Right ventricle myocardium superior (tissue), 1 donor: Measurements from ENCODE around the gene ATAD1. TPM values are rescaled to one million over a fixed set of nuclear protein-coding genes. Genes with fewer than 3 reads are reported as not detected.

Experiments used
- ATAC-seq: fragments of 200-7000 bp; cut with Tn5 transposase; one replicate; pipeline ENCODE4 v1.9.1; 2020; ENCODE audit warnings: mild to moderate bottlenecking; ENCODE audit not compliant: poor library complexity
- DNase-seq: peaks from one replicate; pipeline ENCODE4 v3.0.0-alpha.2; 2020
- intact Hi-C: fragments of 100-400 bp; cut with DNase I; formaldehyde crosslinking; loops from one replicate; pipeline ENCODE4 v1.11.2; 2022
- total RNA-seq: library from RNA; stranded (reverse); fragmentation: NEBNext Ultra II Directional; extraction: Animal tissue kit (Norgen Biotek cat#: 25700); gene quantifications from one replicate; pipeline ENCODE4 v1.2.1, GENCODE V29; 2021
- donor health status: DM: no; HTN: yes; CAD: no; lungs with severe emphysema.

ATAD1 gene
- total RNA-seq, 1 donor from 2014 or later, result 96.7 TPM

GRCh38 chr10:87702973-87703294 lies 115.1 kb downstream of the ATAD1 start:
- intact Hi-C loops, result no loop called here
- no peak for ATAC-seq
- DNase-seq, result no peak

GRCh38 chr10:87702260-87702972 lies 115.6 kb downstream of the ATAD1 start:
- intact Hi-C loops, result no loop called here
- ATAC-seq, result no peak
- DNase-seq, result no peak

Other genes starting within 250 kb of the ATAD1 start
- 8.6 TPM for gene PAPSS2, start 158.3 kb downstream of the ATAD1 start, total RNA-seq
- gene KLLN, start 45.3 kb upstream of the ATAD1 start, total RNA-seq, result 0.30 TPM
- 54.3 TPM for gene PTEN, start 45.4 kb upstream of the ATAD1 start, total RNA-seq